Astrocyte of the cerebellum (primary cell): ENCODE results near the gene NES.

Source experiments
- DNase-seq: peaks from one replicate; pipeline ENCODE4 v3.0.0-alpha.2; 2011; ENCODE audit warnings: low read depth
- H3K4me3 ChIP-seq: 2 replicates; pipeline ENCODE4 v1.5.1; 2011; ENCODE audit warnings: mild to moderate bottlenecking, low read depth, low read length, moderate library complexity
- in situ Hi-C: cut with HindIII; loops from 2 replicates; pipeline ENCODE4 v1.10.0; 2017; ENCODE audit warnings: low sequenced_read_pairs
- TF ChIP-seq, protein P1 (sequence below): IDR thresholded peaks from 2 replicates; pipeline ENCODE4 v1.5.1; 2012; ENCODE audit warnings: low read length, low read depth, moderate library complexity, mild to moderate bottlenecking; ENCODE audit errors: missing control alignments

NES gene

DNA sequence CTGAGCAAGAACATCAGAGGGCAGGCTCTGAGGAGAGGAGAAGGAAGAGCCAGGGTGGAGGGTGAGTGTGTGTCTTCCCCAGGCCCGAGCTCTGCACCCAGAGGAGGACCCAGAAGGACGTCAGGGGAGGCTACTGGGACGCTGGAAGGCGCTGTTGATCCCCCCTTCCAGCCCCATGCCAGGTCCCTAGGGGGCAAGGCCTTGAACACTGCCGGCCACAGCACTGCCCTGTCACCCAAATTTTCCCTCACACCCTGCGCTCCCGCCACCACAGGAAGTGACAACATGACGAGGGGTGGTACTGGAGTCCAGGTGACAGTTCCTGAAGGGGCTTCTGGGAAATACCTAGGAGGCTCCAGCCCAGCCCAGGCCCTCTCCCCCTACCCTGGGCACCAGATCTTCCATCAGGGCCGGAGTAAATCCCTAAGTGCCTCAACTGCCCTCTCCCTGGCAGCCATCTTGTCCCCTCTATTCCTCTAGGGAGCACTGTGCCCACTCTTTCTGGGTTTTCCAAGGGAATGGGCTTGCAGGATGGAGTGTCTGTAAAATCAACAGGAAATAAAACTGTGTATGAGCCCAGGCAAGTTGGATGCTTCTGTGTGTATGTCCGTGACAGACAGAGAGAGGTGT lies 18.1 kb downstream of the NES start:
- TF ChIP-seq, protein P1, sequence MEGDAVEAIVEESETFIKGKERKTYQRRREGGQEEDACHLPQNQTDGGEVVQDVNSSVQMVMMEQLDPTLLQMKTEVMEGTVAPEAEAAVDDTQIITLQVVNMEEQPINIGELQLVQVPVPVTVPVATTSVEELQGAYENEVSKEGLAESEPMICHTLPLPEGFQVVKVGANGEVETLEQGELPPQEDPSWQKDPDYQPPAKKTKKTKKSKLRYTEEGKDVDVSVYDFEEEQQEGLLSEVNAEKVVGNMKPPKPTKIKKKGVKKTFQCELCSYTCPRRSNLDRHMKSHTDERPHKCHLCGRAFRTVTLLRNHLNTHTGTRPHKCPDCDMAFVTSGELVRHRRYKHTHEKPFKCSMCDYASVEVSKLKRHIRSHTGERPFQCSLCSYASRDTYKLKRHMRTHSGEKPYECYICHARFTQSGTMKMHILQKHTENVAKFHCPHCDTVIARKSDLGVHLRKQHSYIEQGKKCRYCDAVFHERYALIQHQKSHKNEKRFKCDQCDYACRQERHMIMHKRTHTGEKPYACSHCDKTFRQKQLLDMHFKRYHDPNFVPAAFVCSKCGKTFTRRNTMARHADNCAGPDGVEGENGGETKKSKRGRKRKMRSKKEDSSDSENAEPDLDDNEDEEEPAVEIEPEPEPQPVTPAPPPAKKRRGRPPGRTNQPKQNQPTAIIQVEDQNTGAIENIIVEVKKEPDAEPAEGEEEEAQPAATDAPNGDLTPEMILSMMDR: no peak
- no peak overlapping the region for H3K4me3 ChIP-seq
- no peak for DNase-seq
- in situ Hi-C loops: no loop called here

DNA sequence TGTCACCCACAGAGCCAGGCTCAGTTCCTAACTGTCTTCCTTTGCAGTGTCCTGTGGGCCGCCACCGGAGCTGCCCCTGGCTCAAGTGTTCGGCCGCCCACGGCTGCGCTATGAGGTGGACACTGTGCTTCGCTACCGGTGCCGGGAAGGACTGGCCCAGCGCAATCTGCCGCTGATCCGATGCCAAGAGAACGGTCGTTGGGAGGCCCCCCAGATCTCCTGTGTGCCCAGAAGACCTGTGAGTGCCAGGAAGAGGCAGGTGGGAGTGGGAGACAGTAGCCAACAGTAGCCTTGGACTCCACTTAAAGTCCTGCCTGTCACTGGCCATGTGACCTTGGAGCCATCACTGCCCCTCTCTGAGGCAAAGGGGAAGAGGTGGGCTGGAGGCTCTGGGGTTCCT lies 18.7 kb downstream of the NES start:
- no peak for DNase-seq
- in situ Hi-C loops: no loop called here
- H3K4me3 ChIP-seq: no peak overlapping the region
- TF ChIP-seq, protein P1: no peak

DNA sequence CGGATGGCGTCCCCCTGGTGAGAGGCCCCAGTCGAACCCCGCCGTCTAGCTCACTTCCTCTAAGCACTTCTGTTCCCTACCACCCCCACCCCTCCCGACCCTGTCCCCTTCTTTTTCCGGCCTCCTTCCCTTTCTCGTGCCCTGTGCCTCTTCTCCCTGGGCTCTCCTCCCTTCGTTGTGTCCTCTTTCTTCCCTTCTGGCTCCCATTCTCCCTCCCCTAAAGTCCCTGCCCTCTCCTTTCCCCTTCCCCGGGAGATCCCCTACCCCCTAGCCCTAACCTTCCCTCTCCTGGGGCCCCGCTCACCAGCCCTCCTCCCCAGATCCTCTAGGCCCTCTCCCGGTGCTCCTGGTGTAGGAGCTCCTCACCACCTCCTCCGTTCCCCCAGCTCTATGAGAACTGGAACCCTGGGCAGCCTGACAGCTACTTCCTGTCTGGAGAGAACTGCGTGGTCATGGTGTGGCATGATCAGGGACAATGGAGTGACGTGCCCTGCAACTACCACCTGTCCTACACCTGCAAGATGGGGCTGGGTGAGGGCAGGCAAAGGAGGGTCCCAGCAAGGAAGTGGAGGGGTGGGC lies 19.4 kb downstream of the NES start:
- no peak overlapping the region for H3K4me3 ChIP-seq
- in situ Hi-C loops: no loop called here
- TF ChIP-seq, protein P1: no peak
- no peak for DNase-seq

DNA sequence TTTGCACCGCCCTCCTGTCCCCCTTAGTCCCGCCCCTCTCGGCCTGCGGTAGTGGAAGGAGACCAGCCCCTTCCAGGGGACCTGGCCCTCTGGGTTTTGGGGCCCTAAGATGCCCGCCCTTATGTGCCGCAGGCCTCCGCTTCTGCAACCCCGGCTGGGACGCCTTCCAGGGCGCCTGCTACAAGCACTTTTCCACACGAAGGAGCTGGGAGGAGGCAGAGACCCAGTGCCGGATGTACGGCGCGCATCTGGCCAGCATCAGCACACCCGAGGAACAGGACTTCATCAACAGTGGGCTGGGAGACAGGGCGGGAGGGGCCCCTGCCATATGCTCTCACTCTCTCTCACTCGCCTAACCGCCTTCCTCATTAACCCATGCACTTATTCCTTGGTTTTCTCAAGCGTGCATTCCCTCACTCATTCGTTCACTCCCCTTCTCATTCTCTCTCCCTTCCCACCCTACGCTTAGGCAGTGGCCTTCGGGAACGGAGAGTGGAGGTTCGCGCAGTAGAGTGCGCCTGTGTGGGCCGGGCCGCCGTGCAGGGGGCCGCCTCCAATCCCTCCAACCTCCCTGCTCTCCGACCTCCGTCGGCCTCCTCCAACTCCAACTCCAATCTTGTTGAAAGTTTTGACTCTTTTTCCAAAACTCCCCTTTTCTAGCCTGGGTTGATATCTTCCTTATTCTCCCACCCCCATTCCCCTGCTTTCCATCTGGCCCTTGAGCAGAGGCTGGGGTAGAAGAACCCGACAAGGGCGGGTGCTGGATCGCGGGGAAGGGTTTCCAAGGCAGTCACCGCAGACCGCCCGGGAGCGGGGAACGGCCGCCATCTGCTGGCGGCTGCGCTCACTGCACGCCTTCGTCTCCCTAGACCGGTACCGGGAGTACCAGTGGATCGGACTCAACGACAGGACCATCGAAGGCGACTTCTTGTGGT lies 20.1 kb downstream of the NES start:
- H3K4me3 ChIP-seq: no peak overlapping the region
- DNase-seq: no peak
- in situ Hi-C loops: no loop called here

DNA sequence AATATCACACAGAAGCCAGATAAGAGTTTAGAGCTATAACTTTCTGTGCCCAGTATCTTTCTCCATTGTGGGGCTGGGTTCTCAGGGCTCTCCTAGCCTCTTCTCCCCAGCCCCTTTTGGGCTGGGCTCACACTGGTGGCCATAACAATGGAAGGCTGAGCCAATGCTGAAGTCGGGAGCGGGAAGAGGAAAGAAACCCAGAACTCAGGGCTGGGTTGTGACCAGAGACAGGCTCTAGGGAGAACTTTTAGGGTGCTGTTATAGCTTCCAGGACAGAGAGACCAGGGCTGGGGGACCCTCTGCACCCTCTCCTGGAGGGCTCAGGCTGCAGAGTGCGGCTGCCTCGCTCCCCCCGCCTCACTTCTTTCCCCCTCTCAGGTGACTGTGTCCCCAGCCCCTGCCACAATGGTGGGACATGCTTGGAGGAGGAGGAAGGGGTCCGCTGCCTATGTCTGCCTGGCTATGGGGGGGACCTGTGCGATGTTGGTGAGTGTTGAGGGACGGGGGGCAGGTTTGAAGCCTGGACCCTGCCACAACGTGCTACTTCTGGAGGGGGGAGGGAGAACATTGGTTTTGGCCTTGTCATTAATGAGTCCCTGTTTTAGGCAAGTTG lies 21.2 kb downstream of the NES start:
- no peak for DNase-seq
- no peak overlapping the region for H3K4me3 ChIP-seq
- TF ChIP-seq, protein P1: no peak
- in situ Hi-C loops: no loop called here

More for the DNA sequence above, 20.1 kb downstream of the NES start:
- TF ChIP-seq, protein P1: peak; percentile 94

DNA sequence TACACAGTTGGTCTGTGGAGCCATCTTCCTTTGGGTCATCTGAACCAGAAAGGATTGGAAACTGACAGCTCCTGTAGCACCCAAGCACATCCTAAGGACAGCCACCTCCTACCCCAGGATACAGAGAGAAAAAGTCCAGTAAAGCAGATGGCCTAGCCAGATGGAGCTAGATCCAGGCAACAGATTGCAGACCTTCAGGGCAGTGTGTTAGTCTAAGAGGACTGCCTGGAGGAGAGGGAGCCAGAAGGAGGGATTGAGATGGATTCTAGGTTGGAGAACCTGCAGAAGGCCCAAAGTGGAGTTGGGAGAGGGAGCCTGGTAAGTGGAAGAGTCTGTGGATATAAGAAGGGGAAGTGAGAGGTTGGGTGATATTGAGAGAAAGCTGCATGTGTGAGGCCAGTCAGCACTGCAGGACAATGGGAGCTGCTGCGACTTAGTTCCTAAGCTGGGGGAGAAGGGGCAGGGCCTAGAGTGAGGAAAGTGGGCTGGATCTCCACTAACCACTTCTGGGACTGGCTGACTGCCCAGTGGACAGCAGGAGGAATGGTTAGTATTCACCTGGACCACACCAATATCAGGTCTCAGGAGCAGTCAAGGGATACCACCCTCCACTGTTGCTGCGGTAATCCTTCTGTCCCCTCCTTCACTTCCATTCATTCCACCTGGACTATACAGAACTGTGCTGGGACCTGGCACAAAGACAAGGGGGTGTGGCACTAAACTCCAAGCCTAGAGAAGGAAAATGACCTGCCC lies 21.9 kb downstream of the NES start:
- no peak overlapping the region for H3K4me3 ChIP-seq
- in situ Hi-C loops: no loop called here
- TF ChIP-seq, protein P1: no peak
- DNase-seq: no peak
